HG03439 (cell line): Measurements from ENCODE around the gene NEK6.

Experiments used
- ATAC-seq: cut with Tn5 transposase; IDR thresholded peaks from one replicate; pipeline ENCODE4 v1.9.1; 2021; ENCODE audit warnings: mild to moderate bottlenecking, moderate library complexity; ENCODE audit not compliant: unreplicated experiment

Gene NEK6

DNA sequence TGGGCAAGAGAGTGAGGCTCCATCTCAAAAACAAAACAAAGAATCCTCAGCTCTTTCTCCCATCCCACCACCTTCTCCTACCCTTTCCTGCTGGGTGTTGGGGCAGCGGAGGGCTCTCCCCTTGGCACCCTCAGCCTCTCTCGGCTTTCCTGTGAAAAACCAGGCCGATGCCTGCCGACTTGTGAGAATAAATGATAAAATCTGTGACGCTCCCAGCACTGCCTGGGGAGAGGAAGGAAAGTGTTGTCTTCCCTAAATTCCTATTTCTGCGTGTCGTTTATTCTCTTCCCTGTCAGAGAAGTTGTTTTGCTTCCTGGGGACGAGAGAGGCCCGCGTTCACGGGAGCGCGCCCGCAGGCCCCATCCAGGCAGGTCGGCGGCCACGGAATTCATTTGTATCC is 19.7 kb downstream of the NEK6 start:
- no peak for ATAC-seq

DNA sequence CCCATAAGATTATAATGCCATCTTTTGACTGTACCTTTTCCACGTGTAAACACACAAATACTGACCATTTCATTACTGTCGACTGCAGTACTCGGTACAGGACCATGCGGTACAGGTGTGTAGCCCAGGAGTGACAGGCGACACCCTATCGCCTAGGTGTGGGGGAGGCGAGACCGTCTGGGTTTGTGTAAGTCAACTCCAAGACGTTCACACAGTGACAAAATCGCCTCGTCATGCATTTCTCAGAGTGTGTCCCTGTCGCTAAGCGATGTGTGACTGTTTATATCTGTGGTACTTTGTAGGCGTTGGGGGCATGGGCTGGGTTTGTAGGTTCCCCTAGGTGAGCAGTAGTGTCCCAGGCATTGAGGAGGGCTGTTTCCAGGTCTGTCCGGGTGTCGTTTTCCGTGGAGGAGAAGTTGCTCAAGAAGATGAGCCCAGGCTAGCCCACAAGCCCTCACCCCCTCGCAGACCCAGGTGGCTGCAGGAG is 20.3 kb downstream of the NEK6 start:
- no peak for ATAC-seq

DNA sequence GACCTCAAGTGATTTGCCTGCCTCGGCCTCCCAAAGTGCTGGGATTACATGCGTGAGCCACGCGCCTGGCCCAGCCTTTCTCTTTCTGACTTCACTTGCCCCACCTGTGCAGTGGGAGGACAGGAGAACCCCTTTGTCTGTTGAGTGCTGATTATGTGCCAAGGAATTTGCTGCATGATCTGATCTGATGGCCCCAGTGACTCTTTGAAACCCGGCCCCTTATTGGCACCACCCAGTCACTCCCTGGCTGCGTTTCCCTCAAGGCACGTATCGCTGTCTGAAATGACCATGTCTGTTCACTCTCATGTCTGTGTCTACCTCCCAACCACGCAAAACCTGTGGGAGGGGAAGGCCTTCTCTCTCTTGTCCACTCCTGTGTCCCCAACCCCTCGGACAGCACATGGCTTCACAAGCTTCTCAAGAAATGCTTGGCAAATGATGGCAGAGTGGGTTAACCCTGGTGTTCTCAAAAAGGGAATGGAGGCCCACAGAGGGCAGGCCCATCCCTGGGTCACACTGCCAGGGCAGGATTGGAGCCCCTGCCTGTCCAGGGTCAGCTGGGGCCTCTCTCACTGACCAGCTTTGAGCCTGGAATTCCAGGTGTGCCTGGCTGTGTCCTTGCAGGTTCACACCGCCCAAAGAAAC is 21.9 kb downstream of the NEK6 start:
- ATAC-seq: no peak

DNA sequence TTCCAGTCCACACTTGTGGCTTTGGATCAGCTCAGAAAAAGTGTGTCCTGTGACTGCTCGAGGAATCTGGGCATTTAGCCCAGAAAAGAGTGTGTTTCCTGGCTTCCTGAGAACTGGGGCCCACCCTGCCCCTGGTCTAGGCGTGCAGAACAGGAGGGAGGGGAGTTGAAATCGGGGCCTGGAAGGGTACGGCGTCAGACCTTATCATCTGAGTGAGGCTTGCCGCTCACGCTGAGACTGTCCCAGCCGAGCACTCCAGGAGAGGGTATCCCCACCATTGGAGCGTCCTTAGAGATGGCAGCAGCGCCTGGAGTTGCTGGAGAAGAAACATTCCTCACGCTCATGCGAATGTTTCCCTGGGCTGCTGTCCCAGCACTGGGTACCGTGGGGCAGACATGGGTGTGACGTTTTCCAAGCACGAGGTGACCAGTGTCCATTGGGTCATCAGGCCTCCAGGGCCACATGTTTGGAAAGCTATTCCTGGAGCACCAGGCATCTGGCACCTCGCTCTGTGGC is 22.5 kb downstream of the NEK6 start:
- ATAC-seq: no peak

DNA sequence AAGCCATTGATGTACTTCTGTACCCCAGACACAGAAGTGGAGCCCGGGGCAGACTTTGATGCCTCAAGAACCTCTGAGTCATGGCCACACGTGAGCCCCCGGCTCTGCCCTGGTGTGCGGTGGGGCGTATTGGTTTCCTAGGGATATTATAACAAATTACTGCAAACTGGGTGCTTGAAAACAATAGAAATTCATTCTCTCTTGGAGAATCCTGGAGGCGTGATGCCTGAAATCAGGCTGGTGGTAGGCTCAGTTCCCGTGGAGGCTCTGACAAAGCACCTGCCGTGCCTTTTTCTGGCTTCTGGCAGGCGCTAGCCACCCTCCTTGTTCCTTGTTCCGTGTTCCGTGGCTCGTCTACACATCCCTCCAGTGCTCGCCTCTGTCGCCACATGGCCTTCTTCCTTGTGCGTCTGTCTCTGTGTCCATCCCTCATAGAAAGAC is 24.2 kb downstream of the NEK6 start:
- ATAC-seq: no peak

DNA sequence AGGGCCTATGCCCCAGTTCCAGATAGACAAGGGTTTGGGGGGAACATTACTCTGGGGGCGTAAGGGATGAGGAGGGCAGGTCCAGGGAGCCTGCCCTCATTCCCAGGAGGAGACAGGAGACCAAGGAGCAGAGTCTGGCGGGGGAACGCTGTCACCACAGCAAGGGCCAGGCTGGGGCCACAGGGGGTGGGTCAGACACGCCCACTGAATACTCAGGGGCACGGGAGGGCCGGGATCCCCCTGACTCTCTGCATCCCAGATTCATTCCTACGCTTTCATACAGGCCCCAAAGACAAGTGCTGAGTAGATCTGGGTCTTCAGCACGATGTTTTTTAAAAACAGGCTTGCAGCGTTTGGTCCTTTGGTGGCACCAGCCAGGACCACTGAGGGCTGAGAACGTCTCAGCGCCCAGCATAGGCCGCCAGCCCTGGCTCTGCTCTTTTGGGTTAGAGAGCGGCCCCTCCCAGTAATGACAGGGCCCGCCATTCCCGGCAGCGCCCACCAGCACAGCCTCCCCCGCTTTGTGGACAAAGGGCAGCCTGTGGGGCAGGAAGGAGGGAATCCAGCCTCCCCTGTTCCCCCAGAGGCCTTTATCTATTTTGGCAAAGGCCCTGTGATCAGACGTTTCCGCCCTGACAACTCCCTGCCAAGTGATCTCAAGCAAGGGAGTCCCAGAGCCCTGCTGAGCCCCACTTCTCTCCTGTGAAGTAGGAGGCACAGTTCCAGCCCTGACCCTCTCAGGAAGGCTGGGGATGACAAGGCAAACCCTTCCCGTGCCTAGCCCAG is 24.9 kb downstream of the NEK6 start:
- no peak for ATAC-seq

DNA sequence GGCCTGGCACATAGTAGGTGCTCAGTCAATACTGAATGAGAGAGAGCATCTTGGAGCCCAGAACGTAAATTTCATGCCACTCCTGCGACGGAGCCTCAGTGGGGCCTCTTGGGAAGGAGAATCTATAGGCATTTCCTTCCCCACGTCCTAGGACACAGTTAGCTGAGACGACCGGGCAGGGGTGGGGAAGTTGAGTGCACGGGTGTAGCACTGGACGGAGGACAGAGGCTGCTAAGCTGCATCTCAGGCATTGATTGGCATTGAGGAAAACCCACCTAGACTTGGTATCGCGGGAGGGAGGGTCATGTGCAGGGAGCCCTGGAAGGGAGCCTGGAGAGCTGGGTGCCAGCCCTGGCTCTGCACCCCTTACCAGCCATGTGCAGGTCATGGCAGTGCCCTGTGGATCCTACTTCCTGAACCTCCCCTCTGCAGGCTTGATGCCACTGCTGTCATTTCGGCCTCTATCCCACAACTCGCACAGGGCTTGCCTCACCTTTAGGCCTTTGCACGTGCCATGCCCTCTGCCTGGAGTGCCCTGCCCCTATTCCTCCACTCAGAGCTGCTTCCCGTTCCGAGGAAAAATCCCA is 25.6 kb downstream of the NEK6 start:
- no peak for ATAC-seq

DNA sequence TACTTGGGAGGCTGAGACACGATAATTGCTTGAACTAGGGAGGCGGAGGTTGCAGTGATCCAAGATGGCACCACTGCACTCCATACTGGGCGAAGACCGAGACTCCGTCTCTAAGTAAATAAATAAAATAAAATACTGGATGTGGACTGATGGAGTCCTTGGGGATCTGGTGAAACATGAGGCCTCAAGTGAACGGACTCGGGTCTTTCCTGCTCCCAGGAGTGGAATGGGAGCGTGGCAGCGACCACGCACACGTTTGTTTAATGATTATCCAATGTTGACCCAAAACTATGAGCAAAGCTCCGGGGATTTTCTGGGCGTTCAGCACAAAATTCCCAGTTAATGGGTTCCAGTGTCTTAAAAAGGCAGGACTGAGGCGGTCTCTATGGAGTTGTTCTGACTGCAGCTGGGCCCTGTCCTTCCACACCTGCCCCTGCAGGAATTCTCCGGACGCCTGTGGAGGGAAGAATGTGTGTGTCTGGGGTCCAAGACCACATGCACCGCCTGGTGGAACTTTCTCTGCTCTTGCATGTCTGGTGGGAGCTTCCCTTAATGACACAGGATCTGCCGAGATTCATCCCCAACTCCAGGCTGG is 26.6 kb downstream of the NEK6 start:
- ATAC-seq: no peak

DNA sequence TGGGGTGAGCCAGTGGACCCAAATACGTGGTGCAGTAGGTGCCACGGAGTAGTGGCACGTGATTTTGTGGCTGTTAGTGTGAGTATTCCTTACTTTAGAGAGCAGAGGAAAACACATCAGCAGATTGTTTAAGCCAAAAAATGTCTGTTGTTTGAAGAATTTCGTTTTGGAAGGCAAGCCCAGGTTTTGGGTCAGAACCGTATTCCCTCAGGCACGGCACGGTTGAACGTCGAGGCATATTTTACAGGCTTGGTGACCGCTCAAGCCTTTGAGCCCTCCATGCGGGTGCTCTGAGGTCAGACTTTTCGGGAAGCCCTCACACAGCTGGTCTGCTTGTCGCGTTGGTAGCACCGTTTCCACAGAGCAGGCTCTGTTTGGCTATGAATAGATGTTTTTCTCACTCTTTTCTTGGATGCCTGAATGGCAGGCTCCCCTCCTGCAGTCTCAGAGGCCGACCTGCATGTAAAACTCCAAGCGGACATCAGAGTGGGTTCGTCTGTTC is 27.2 kb downstream of the NEK6 start:
- ATAC-seq: no peak

DNA sequence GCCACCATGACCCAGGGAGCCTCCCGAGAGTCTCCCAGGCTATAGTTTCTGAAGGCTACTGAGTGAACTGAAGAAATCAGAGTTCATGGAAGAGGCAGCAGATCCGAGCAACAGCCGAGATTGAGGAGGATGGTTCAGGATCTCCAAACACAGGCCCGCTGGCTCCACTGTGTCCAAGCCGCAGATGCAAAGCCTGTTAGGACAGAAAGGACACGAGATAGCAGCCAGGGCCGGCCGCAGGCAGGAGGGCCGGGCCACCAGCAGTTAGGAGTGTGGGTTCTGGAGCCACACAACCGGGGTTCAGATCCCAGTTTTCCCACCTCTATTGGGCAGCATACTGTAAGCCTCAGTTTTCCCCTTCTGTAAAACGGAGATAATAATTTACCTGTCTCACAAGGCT is 27.7 kb downstream of the NEK6 start:
- ATAC-seq: no peak

DNA sequence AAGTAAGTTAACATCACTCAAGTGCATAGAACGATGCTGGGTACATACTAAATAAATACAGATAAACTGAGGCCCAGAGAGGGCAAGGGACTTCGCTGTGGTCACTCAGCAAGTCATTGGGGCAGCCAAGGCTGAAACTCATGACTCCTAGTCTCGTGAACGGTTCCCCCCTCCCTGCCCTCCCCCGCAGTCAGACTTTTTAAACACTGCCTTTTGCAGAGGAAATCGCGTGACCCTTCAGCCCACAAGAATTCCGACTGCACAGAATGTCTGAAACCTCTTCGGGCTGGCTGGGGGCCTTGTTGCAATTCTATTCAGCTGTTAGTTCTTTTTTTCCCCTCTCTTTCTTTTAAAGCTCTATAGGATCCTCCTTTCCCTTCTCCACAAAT is 28.1 kb downstream of the NEK6 start:
- peak; percentile 26 for ATAC-seq

DNA sequence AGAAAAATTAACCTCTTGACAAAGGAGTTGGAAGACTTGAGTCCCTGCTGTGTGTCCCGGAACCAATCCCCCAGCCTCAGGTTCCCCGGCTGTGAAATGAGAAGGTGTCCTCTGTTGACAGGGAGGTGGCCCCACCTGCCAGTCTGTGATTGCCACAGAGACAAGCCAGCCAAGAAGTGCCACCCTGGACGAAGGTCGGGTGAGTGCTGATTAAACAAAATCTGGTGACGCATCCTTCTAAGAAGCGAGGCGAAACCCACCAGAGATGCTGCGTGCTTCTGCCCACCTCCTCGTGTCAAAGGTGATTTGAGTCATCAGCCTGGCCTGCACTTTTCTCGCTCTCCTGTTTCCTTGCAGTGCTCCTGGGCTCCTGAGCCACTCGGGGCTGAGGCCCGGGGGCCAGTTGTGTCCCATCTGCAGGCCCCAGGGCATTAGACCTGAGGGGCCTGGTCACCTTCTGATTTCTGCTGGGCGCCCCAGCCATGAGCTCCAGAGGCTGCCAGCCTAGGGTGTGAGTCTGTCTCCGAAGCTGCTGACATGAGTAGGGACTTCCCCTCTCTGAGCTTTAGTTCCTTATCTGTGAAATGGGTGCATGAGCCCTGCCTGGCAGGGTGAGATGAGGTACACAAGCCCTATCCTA is 28.7 kb downstream of the NEK6 start:
- peak; percentile 47 for ATAC-seq

DNA sequence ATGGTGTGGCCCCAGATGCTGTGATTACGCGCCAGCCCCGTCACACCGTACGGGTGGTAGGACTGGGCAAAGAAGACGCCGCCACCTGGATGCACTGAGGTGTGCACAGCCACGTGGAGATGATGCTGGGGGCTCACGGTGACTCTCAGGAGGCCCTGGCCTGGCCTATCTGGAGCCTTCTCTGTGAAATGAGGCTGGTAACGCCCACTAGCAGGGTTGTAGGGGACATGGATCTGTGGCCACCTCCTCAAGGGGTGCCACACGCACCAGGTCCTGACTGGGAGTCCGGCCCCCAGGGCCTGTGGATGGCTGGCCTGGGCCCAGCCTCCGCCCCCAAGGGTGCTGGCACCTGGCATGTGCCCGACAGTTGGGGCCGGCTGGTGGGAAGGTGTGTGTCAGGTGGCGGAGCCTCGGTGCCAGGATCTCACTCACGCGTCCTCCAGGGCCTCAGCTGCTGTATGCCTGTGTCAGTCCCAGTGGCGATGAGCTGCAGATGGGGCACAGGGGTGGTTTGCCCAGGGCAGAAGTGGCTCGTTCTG is 32.4 kb downstream of the NEK6 start:
- ATAC-seq: no peak

DNA sequence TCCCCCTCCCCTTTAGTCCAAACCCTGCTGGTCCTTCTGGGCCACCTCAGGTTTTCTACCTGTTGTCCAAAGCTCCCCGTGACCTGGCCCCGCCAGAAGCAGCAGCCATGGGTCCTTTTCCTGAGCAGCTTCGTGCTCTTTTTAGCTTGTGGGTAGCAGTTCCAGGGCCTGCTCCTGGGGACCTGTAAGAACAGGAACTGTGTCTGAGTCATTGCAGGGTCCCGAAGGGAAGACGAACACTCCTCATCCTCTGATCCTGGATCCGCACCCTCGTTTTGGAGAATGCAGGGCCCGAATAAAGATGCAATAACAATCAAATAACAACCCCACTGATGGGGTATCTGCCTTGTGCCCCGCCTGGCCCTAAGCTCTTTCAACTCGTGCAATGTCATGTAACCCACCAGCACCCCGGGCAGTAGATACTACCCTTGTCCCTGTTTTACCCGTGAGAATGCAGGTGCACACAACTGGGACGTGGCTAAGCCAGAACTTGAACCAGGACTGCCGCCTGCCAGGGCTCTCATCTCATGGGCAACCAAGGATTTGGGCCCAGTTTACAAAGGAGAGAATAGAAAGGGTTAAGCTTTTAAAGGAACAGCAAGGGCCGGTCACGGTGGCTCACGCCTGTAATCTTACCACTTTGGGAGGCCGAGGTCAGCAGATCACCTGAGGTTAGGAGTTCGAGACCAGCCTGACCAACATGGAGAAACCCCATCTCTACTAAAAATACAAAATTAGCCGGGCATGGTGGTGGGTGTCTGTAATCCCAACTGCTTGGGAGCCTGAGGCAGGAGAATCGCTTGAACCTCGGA is 33.2 kb downstream of the NEK6 start:
- ATAC-seq: no peak

DNA sequence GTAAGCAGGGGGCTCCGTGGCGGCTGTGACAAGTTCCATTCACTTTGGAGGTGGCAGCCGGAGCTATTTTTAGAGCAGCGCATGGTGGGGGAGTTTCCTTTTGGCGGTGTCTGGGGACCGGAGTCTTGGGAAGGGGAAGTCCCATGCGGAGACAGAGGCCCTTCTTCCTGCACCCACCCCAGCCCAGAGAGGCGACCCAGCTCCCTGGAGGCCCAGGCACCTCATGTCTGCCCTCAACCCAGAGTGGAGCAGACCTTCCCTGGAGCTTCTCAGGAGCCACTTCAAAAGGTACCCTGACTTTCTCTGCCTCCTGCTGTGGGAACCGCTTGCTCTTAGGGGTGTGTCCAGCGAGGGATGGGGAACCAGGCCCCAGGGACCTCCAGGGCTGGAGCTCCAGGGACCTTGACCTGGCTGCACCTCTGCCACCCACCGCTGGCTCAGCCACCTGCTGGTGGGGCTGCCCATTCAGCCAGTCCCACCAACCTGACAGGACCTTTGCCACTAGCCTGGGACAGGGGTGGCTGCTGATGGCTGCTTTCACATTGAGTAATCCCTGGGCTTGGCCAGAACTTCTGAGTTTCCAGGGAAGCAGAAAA is 34.1 kb downstream of the NEK6 start:
- peak; percentile 42 for ATAC-seq

DNA sequence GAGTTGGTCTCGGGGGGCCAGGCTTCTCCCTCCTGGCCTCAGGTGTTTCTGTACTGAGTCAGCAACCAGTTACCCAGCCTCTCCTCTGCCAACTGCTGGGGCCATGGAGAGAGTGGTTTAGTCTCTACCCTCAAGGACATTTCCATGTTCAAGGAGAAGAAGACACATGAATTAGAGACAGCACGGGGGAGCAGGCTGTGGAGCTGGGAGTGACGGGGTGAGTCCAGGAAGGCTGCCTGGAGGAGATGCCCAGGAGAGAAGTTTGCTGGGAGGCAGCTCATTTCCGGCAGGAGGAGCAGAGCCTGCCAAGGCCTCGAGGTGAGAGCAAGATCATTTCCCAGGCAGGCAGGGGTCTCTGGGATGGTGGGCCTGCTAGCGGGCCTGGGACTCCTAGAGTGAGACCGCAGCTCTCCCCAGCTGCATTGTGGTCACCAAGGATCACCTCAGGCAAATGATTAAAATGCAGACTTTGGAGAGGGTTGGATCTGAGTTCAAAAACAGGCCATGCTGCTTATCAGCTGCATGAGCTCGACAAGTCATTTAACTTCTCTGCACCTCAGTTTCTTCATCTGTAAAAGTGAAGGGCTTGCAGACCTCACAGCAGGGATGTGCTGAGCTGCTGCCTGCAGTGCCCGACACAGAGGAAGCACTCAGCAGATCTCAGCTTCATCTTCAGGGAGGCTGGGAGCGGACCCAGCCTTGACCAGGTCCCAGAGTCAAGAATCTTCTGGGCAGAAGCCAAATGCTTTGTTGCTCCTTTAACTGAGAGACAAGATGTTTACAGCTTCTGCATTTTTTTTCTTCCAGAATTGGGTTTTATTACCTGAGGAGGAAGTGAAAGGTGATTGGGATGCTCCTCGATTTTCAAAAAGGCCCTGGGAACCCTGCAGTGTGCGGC is 35.2 kb downstream of the NEK6 start:
- no peak for ATAC-seq

DNA sequence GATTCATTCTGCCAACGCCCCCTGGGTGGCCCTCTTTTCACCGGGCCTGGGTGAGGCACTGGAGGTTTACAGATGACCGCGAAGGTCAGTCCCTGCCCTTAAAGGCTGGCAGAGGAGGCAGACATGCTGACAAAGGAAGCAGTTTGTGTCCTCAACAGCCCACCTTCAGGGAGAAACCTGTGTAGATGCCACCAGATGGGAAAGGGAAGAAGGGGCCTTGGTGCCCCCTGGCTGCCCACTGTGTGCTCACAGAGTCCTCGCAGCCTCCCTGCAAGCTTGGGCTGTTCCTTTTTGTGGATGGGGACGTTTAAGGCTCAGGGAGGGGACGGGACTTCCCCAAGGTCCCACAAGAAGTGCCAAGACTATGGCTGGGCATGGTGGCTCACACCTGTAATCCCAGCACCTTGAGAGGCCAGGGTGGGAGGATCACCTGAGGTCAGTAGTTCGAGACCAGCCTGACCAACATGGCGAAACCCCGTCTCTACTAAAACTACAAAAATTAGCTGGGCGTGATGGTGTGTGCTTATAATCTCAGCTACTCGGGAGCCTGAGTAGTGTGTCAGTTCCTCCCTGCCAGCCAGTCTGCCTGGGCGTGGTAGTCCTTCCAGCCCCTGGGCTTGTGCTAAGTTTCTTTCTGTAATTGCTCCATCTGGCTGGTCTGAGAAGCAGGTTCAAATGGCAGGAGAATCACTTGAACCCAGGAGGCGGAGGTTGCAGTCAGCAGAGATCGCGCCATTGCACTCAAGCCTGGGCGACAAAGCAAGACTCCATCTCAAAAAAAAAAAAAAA is 36.2 kb downstream of the NEK6 start:
- no peak for ATAC-seq
